Activated T-cell treated with anti-CD3 and anti-CD28 coated beads, Interleukin-2, amount 50 U/mL, for 1 hour (primary cell): Measurements from ENCODE around the gene PRM3.

Experiments
- DNase-seq: peaks from one replicate; pipeline ENCODE4 v3.0.0-alpha.2; 2020

PRM3 gene, protein sequence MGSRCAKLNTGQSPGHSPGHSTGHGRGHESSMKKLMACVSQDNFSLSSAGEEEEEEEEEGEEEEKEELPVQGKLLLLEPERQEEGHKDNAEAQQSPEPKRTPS

DNA sequence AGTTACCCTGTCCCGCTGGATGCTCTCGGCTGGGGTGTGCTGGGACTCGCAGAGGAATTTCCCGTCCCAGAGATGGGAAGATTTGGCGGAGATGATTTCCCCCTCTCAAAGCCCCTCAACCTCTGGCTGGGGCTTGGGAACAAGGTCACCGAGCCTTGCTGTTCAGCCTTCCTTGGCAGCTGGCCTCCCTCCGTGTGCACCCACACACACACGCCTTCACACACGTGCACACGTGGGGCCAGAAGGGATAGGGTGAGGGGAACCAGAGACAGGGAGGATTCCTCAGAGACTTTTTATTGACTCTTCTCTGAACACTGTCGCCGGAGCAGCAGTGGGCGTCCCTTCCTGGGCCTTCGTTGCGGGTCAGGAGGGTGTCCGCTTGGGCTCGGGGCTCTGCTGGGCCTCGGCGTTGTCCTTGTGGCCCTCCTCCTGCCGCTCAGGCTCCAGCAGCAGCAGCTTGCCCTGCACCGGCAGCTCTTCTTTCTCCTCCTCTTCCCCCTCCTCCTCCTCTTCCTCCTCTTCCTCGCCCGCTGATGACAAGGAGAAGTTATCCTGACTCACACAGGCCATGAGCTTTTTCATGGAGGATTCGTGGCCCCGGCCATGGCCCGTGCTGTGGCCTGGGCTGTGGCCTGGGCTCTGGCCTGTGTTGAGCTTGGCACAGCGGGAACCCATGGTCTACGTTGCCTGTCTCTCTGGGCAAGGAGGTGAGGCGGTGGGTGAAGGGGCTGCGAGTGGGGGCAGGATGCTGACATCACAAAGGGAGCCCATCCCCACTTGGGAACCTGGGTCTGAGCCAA lies at the start of gene PRM3:
Gene PRM3, minus strand, starts transcription at position 709 of the 800 bp plus-strand sequence. Its CDS starts 34 bp downstream, at position 675.
- no peak for DNase-seq

DNA sequence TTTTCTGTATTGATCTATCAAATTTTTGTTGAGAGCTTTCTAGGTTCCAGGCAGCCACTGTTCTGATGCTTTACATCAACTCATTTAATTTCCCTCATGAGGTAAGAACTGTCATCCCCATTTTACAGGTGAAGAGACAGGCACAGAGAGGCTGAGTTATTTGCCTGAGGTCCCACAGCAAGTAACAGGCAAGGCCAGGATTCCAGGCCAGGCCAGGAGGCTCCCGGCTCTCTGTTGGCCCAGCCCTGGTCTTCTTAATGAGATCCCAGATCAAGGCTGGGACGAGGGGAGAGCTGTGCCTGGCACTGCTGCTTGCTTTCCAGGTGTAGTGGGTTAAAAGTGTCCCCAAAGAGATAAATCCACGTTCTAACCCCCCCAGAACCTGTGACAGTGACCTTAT lies 49.4 kb upstream of the PRM3 start:
- no peak for DNase-seq

- no peak for DNase-seq
Measured at GRCh38 chr16:11321662-11322061, 48.2 kb upstream of the PRM3 start.

- DNase-seq, result no peak
Measured at GRCh38 chr16:11320170-11320569, 46.7 kb upstream of the PRM3 start.

GRCh38 chr16:11319529-11320146 lies 46.2 kb upstream of the PRM3 start:
- DNase-seq, result no peak

GRCh38 chr16:11318817-11319216 lies 45.4 kb upstream of the PRM3 start:
- no peak for DNase-seq

- no peak for DNase-seq
Measured at GRCh38 chr16:11316331-11317015, 43.0 kb upstream of the PRM3 start.

GRCh38 chr16:11315510-11315909 lies 42.1 kb upstream of the PRM3 start:
- no peak for DNase-seq

GRCh38 chr16:11314309-11314894 lies 41.0 kb upstream of the PRM3 start:
- no peak for DNase-seq

- DNase-seq, result no peak
Measured at GRCh38 chr16:11313493-11314308, 40.3 kb upstream of the PRM3 start.

GRCh38 chr16:11312718-11313492 lies 39.5 kb upstream of the PRM3 start:
- no peak for DNase-seq

- no peak for DNase-seq
Measured at GRCh38 chr16:11310997-11311561, 37.6 kb upstream of the PRM3 start.

DNA sequence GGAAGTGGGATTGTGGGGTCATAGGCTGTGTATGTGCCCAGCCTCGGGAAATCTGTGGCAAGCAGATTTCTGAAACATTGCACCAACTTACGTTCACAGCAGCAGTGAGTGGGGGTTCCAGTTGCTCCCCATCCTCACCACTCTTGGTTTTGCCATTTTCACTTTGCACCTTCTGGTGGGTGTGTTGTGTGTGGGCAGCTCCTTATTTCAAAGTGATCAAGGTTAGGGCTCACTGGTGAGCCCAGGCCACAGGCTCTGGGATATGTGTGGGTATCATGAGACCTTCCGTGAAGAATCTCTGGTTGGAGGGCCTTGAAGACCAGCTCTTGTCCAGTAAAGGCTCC lies 37.2 kb upstream of the PRM3 start:
- no peak for DNase-seq

DNA sequence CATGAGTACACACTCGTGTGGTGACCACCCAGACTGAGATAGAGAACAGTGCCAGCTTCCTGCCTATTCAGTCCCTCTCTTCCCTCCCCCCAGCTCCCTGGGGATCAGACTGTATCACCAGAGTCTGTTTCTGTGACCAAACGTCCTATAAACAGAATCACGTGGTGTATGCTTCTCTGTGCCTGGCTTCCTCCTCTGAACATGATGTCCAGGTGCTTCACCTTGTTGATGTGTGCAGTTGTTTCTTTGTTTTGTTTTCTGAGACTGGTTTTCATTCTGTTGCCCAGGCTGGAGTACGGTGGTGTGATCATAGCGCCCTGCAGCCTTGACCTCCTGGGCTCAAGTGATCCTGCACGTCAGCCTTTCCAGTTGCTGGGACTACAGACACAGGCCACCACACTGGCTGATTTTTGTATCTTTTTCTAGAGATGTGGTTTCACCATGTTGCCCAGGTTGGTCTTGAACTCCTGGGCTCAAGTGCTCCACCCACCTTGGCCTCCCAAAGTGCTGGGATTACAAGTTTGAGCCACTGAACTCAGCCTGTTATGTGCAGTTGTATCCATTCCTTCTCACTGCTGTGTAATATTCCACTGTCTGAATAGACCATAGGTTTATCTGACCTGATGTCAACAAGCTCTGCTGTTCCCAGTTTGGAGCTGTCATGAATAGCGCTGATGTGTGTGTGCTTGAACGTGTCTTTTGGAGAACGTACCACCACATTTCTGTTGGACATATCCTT lies 36.6 kb upstream of the PRM3 start:
- DNase-seq, result no peak

- DNase-seq, result no peak
Measured at GRCh38 chr16:11308493-11309283, 35.3 kb upstream of the PRM3 start.

GRCh38 chr16:11307639-11308492 lies 34.4 kb upstream of the PRM3 start:
- DNase-seq, result no peak

GRCh38 chr16:11306997-11307638 lies 33.7 kb upstream of the PRM3 start:
- no peak for DNase-seq

GRCh38 chr16:11306381-11306780 lies 33.0 kb upstream of the PRM3 start:
- DNase-seq, result no peak
